SK-N-SH treated with all-trans-retinoic acid at 6 μM for 48 hours (cell line): ENCODE measurements around the gene VWF.

ENCODE experiments used
- ARNTL ChIP-seq: fragments of 450-650 bp; formaldehyde crosslinking; IDR thresholded peaks from 2 replicates; pipeline ENCODE4 v1.5.0; 2020; ENCODE audit warnings: low read depth, mild to moderate bottlenecking, moderate library complexity, borderline replicate concordance
- ESRRG ChIP-seq: fragments of 250-450 bp; sonication (Bioruptor Pico); IDR thresholded peaks from 2 replicates; pipeline ENCODE4 v1.6.1; 2021; ENCODE audit warnings: mild to moderate bottlenecking
- OSR1 ChIP-seq: fragments of 250-450 bp; sonication (Bioruptor Pico); IDR thresholded peaks from 2 replicates; pipeline ENCODE4 v1.8.0; 2022; ENCODE audit warnings: moderate library complexity, mild to moderate bottlenecking, inconsistent platforms
- TCF4 ChIP-seq: fragments of 250-450 bp; sonication (Bioruptor Pico); IDR thresholded peaks from 2 replicates; pipeline ENCODE4 v1.8.0; 2021; ENCODE audit warnings: mild to moderate bottlenecking, moderate library complexity, borderline replicate concordance
- TOX ChIP-seq: fragments of 250-450 bp; sonication (Bioruptor Pico); IDR thresholded peaks from 2 replicates; pipeline ENCODE4 v1.8.0; 2021; ENCODE audit warnings: mild to moderate bottlenecking, moderate library complexity, borderline replicate concordance
- ZC3H10 ChIP-seq: fragments of 250-450 bp; sonication (Bioruptor Pico); IDR thresholded peaks from 2 replicates; pipeline ENCODE4 v1.5.1; 2021; ENCODE audit warnings: mild to moderate bottlenecking, moderate library complexity
- ZFP30 ChIP-seq: fragments of 450-650 bp; formaldehyde crosslinking; IDR thresholded peaks from 2 replicates; pipeline ENCODE4 v1.5.0; 2022; ENCODE audit warnings: mild to moderate bottlenecking, moderate library complexity
- ZNF565 ChIP-seq: fragments of 450-650 bp; formaldehyde crosslinking; conservative IDR thresholded peaks from 2 replicates; pipeline ENCODE4 v1.5.0; 2020; ENCODE audit warnings: low read depth, mild to moderate bottlenecking, moderate library complexity
- TF ChIP-seq, protein P1 (sequence below): fragments of 250-450 bp; sonication (Bioruptor Pico); IDR thresholded peaks from 2 replicates; pipeline ENCODE4 v1.5.1; 2021; ENCODE audit warnings: mild to moderate bottlenecking, moderate library complexity
- TF ChIP-seq, protein P2 (sequence below): fragments of 250-450 bp; sonication (Bioruptor Pico); IDR thresholded peaks from 2 replicates; pipeline ENCODE4 v1.8.0; 2020; ENCODE audit warnings: mild to moderate bottlenecking, moderate library complexity, borderline replicate concordance
- TF ChIP-seq, protein P3 (sequence below): fragments of 250-450 bp; sonication (Bioruptor Pico); IDR thresholded peaks from 2 replicates; pipeline ENCODE4 v1.5.1; 2020; ENCODE audit warnings: low read depth, mild to moderate bottlenecking, moderate library complexity

DNA sequence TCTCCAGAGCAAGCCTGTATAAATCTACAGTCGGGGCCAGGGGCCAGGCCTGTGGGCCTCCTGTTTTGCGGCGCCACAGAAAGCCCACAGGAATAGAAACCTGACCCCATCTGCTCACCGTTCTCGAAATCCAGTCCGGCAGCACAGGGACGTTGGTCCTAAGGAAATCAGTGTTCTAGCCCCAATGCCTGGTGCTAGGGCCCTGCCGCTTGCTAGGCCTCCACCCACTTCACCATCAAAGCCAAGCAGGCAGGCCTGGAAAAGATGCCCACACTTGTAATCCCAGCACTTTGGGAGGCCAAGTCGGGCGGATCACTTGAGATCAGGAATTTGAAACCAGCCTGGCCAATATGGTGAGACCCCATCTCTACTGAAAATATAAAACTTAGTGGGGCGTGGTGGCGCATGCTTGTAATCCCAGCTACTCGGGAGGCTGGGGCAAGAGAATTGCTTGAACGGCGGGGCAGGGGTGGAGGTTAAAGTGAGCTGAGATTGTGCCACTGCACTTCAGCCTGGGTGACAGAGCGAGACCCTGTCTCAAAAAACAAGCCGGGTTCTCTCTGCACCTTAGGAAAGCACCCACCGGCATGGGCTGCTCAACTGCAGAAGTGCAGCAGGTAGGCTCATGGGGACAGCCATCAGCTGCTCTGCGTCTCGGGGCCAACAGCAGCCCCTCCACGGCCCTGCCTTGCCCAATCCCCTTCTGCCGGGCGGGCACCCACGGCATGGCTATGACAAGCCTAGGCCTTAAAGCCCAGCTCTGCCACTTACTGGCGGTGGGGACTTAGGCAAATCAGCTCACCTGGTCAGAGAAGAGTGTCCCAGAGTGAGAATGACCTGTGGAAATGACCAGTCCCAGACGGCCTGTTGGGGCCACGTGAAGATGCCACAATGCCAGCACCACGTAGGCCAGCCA is 47.4 kb downstream of the VWF start:
- TF ChIP-seq TCF4 (CRISPR knock-in tag), result no peak
- TF ChIP-seq TOX, result no peak
- TF ChIP-seq, protein P1, sequence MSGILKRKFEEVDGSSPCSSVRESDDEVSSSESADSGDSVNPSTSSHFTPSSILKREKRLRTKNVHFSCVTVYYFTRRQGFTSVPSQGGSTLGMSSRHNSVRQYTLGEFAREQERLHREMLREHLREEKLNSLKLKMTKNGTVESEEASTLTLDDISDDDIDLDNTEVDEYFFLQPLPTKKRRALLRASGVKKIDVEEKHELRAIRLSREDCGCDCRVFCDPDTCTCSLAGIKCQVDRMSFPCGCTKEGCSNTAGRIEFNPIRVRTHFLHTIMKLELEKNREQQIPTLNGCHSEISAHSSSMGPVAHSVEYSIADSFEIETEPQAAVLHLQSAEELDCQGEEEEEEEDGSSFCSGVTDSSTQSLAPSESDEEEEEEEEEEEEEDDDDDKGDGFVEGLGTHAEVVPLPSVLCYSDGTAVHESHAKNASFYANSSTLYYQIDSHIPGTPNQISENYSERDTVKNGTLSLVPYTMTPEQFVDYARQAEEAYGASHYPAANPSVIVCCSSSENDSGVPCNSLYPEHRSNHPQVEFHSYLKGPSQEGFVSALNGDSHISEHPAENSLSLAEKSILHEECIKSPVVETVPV (CRISPR knock-in tag), result no peak
- no peak for TF ChIP-seq ZNF565
- TF ChIP-seq, protein P2, sequence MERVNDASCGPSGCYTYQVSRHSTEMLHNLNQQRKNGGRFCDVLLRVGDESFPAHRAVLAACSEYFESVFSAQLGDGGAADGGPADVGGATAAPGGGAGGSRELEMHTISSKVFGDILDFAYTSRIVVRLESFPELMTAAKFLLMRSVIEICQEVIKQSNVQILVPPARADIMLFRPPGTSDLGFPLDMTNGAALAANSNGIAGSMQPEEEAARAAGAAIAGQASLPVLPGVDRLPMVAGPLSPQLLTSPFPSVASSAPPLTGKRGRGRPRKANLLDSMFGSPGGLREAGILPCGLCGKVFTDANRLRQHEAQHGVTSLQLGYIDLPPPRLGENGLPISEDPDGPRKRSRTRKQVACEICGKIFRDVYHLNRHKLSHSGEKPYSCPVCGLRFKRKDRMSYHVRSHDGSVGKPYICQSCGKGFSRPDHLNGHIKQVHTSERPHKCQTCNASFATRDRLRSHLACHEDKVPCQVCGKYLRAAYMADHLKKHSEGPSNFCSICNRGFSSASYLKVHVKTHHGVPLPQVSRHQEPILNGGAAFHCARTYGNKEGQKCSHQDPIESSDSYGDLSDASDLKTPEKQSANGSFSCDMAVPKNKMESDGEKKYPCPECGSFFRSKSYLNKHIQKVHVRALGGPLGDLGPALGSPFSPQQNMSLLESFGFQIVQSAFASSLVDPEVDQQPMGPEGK, result no peak
- no peak for TF ChIP-seq ZC3H10 (CRISPR knock-in tag)
- TF ChIP-seq ARNTL, result no peak
- no peak for TF ChIP-seq OSR1 (CRISPR knock-in tag)
- TF ChIP-seq ESRRG (CRISPR knock-in tag), result no peak
- no peak for TF ChIP-seq ZFP30 (CRISPR knock-in tag)
- TF ChIP-seq, protein P3, sequence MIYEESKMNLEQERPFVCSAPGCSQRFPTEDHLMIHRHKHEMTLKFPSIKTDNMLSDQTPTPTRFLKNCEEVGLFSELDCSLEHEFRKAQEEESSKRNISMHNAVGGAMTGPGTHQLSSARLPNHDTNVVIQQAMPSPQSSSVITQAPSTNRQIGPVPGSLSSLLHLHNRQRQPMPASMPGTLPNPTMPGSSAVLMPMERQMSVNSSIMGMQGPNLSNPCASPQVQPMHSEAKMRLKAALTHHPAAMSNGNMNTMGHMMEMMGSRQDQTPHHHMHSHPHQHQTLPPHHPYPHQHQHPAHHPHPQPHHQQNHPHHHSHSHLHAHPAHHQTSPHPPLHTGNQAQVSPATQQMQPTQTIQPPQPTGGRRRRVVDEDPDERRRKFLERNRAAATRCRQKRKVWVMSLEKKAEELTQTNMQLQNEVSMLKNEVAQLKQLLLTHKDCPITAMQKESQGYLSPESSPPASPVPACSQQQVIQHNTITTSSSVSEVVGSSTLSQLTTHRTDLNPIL, result no peak
